ENCODE results near the gene DEPDC4. TPM values are rescaled to one million over a fixed set of nuclear protein-coding genes. Genes with fewer than 3 reads are reported as not detected.

The DEPDC4 gene
- total and polyA plus RNA-seq, 5 experiments from 2014 or later: 0.38 to 1.6 (median 1.0) TPM

GRCh38 chr12:100200463-100201181 is 66.3 kb downstream of the DEPDC4 start, which contains the start of gene ACTR6:
Gene ACTR6, plus strand, starts transcription at chr12:100200815. Its CDS starts 37 bp downstream, at chr12:100200852.
- H3K4me1 Mint-ChIP-seq: peaks cover 11 to 45% (median 31%) of the 10 kb centered on the region in 4 donors
- H3K27ac Mint-ChIP-seq: peak within 1 kb of the TSS; percentile 98 to 100 (median 100)
- H3K4me3 Mint-ChIP-seq: peak within 1 kb of the TSS; percentile 95 to 100 (median 98)
- H3K27me3 Mint-ChIP-seq: no peaks in the 10 kb centered on the region
- peaks cover 2 to 18% (median 4%) of the 10 kb centered on the region in 3 donors for H3K36me3 Mint-ChIP-seq
- no peaks in the 10 kb centered on the region for H3K9me3 Mint-ChIP-seq
- DNase-seq: peak; percentile 89 to 99 (median 98)
- POLR2A ChIA-PET: interaction anchor here (0.6 to 3.4 kb wide), 7 partner anchors 13 to 67 kb away, joined by 3 to 50 read pairs (median 3); partner anchors contain the start of genes DEPDC4 and SCYL2
- ATAC-seq: peak; percentile 80 to 85

GRCh38 chr12:100199347-100200149 is 67.3 kb downstream of the DEPDC4 start:
- peaks cover 4 to 21% (median 7%) of the 10 kb centered on the region in 3 donors for H3K36me3 Mint-ChIP-seq
- peak overlapping the region; percentile 95 to 100 (median 98) for H3K4me3 Mint-ChIP-seq
- ATAC-seq (peak; percentile 58 to 76), DNase-seq (peak; percentile 68 to 89 (median 72))
- no peaks in the 10 kb centered on the region for H3K27me3 Mint-ChIP-seq
- H3K27ac Mint-ChIP-seq: peak overlapping the region; percentile 98 to 100 (median 100)
- H3K9me3 Mint-ChIP-seq: no peaks in the 10 kb centered on the region
- POLR2A ChIA-PET: interaction anchor here (1.0 to 3.4 kb wide), 4 partner anchors 27 to 68 kb away, joined by 3 to 50 read pairs (median 8); partner anchors contain the start of genes DEPDC4 and SCYL2
- H3K4me1 Mint-ChIP-seq: peaks cover 11 to 45% (median 32%) of the 10 kb centered on the region in 4 donors

GRCh38 chr12:100199023-100199346 is 67.9 kb downstream of the DEPDC4 start:
- Mint-ChIP-seq H3K27me3 (no peaks in the 10 kb centered on the region), H3K4me3 (peak overlapping the region; percentile 91 to 100 (median 98)), H3K27ac (peak overlapping the region; percentile 73 to 99 (median 94)), H3K9me3 (no peaks in the 10 kb centered on the region), H3K36me3 (peaks cover 9 to 23% (median 12%) of the 10 kb centered on the region in 3 donors), H3K4me1 (peaks cover 13 to 44% (median 35%) of the 10 kb centered on the region in 4 donors)
- ATAC-seq (no peak), DNase-seq (peak in 1 of 10 donors; percentile 5)
- POLR2A ChIA-PET: interaction anchor here (1.0 to 3.4 kb wide), 2 partner anchors 27 to 69 kb away, joined by 3 to 50 read pairs; partner anchors contain the start of genes DEPDC4 and SCYL2

- Mint-ChIP-seq H3K36me3 (peaks cover 9 to 26% (median 14%) of the 10 kb centered on the region in 3 donors), H3K4me1 (peaks cover 13 to 33% (median 31%) of the 10 kb centered on the region in 4 donors), H3K27me3 (no peaks in the 10 kb centered on the region), H3K4me3 (peak overlapping the region in 4 of 10 donors; percentile 8 to 45 (median 24)), H3K27ac (peak overlapping the region in 1 of 10 donors; percentile 27), H3K9me3 (no peaks in the 10 kb centered on the region)
- no peak for ATAC-seq
- no peak for DNase-seq
- POLR2A ChIA-PET: no interaction called here
Observed at GRCh38 chr12:100197486-100197885, 69.4 kb downstream of the DEPDC4 start.

- Mint-ChIP-seq H3K9me3 (no peaks in the 10 kb centered on the region), H3K4me1 (peaks cover 0 to 14% (median 9%) of the 10 kb centered on the region in 4 donors), H3K4me3 (no peak overlapping the region), H3K36me3 (peaks cover 9 to 39% (median 21%) of the 10 kb centered on the region in 3 donors), H3K27me3 (no peaks in the 10 kb centered on the region), H3K27ac (peak overlapping the region in 2 of 10 donors; percentile 28 to 44)
- ATAC-seq: no peak
- POLR2A ChIA-PET: no interaction called here
- DNase-seq: no peak
Observed at GRCh38 chr12:100193085-100193484, 73.8 kb downstream of the DEPDC4 start.

Other genes with a start within 250 kb of the DEPDC4 start
- 10 to 100 TPM; 18.5 to 22.4 TPM for gene BLTP3B, start 124.2 kb downstream of the DEPDC4 start, total RNA-seq
- gene BLTP3B, start 124.2 kb downstream of the DEPDC4 start, polyA plus RNA-seq: 10 to 100 TPM in 2 of 3 donors, 1 to 10 TPM in 1; 9.7 to 14.8 (median 12.1) TPM
- 10 to 100 TPM; 42.8 to 47.3 TPM for gene ACTR6, start 66.3 kb downstream of the DEPDC4 start, total RNA-seq
- 10 to 100 TPM; 37.4 to 46.7 (median 38.5) TPM for gene ACTR6, start 66.3 kb downstream of the DEPDC4 start, polyA plus RNA-seq
- gene SCYL2, start 98 bp upstream of the DEPDC4 start, total RNA-seq: 10 to 100 TPM; 46.5 to 52.3 TPM
- gene SCYL2, start 98 bp upstream of the DEPDC4 start, polyA plus RNA-seq: 10 to 100 TPM; 15.9 to 18.6 (median 17.9) TPM
- gene SLC17A8, start 90.0 kb upstream of the DEPDC4 start, total RNA-seq: not detected
- gene SLC17A8, start 90.0 kb upstream of the DEPDC4 start, polyA plus RNA-seq: not detected
- not detected for gene NR1H4, start 206.8 kb upstream of the DEPDC4 start, total RNA-seq
- not detected for gene NR1H4, start 206.8 kb upstream of the DEPDC4 start, polyA plus RNA-seq

All from naive thymus-derived CD8-positive, alpha-beta T cell (primary cell).